Measurements from ENCODE around the gene PALLD.

DNA sequence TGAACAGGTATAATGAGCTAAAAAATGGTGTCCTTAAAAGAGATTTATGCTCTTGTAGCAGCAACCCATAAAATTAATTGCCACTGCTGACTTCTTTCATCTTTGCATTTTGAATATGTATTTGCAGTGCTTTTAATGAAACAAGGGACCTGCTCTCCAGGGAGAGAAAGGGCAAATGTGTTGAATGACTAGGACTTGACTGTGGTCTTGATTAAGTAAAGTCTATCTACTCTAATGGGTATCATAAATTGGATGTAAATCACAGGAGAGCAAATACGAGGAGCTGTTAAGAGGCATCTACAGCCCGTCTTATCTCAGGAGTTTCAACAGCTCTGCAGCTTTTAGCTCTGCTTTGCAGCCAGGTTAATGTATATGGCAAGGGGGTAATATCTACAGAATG, 216.4 kb downstream of the PALLD start:
- TF ChIP-seq, protein P1, sequence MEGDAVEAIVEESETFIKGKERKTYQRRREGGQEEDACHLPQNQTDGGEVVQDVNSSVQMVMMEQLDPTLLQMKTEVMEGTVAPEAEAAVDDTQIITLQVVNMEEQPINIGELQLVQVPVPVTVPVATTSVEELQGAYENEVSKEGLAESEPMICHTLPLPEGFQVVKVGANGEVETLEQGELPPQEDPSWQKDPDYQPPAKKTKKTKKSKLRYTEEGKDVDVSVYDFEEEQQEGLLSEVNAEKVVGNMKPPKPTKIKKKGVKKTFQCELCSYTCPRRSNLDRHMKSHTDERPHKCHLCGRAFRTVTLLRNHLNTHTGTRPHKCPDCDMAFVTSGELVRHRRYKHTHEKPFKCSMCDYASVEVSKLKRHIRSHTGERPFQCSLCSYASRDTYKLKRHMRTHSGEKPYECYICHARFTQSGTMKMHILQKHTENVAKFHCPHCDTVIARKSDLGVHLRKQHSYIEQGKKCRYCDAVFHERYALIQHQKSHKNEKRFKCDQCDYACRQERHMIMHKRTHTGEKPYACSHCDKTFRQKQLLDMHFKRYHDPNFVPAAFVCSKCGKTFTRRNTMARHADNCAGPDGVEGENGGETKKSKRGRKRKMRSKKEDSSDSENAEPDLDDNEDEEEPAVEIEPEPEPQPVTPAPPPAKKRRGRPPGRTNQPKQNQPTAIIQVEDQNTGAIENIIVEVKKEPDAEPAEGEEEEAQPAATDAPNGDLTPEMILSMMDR (IDR thresholded peaks at IDR 0.05 in 2 of 3, conservative IDR thresholded peaks at IDR 0.05 in 1 of 3; ENCODE audit: borderline replicate concordance in 1 of 3, insufficient read depth in 1 of 3, low read depth in 2 of 3, low read length in 2 of 3): no peak
- TF ChIP-seq POLR2A (IDR thresholded peaks at IDR 0.05; ENCODE audit: borderline replicate concordance, extremely low read depth, insufficient read depth, insufficient read length): no peak
- TF ChIP-seq, protein P2, sequence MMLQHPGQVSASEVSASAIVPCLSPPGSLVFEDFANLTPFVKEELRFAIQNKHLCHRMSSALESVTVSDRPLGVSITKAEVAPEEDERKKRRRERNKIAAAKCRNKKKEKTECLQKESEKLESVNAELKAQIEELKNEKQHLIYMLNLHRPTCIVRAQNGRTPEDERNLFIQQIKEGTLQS (IDR thresholded peaks at IDR 0.05): no peak
- no peak for TF ChIP-seq RAD21 (IDR thresholded peaks at IDR 0.05; ENCODE audit: low read depth)
- TF ChIP-seq POLR2AphosphoS5 (IDR thresholded peaks at IDR 0.05; ENCODE audit: low read depth, low read length): no peak
- TF ChIP-seq EZH2 (IDR thresholded peaks at IDR 0.05): no peak
- TF ChIP-seq, protein P3, sequence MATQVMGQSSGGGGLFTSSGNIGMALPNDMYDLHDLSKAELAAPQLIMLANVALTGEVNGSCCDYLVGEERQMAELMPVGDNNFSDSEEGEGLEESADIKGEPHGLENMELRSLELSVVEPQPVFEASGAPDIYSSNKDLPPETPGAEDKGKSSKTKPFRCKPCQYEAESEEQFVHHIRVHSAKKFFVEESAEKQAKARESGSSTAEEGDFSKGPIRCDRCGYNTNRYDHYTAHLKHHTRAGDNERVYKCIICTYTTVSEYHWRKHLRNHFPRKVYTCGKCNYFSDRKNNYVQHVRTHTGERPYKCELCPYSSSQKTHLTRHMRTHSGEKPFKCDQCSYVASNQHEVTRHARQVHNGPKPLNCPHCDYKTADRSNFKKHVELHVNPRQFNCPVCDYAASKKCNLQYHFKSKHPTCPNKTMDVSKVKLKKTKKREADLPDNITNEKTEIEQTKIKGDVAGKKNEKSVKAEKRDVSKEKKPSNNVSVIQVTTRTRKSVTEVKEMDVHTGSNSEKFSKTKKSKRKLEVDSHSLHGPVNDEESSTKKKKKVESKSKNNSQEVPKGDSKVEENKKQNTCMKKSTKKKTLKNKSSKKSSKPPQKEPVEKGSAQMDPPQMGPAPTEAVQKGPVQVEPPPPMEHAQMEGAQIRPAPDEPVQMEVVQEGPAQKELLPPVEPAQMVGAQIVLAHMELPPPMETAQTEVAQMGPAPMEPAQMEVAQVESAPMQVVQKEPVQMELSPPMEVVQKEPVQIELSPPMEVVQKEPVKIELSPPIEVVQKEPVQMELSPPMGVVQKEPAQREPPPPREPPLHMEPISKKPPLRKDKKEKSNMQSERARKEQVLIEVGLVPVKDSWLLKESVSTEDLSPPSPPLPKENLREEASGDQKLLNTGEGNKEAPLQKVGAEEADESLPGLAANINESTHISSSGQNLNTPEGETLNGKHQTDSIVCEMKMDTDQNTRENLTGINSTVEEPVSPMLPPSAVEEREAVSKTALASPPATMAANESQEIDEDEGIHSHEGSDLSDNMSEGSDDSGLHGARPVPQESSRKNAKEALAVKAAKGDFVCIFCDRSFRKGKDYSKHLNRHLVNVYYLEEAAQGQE (IDR thresholded peaks at IDR 0.05; ENCODE audit: low read depth): no peak
- TF ChIP-seq SIN3A (IDR thresholded peaks at IDR 0.05; ENCODE audit: low read depth): no peak
- TF ChIP-seq EZH2phosphoT487 (IDR thresholded peaks at IDR 0.05; ENCODE audit: borderline replicate concordance): no peak
- TF ChIP-seq SP1 (IDR thresholded peaks at IDR 0.05; ENCODE audit: low read depth): no peak
- no peak for TF ChIP-seq TCF7L2 (IDR thresholded peaks at IDR 0.05; ENCODE audit: borderline replicate concordance, extremely low read depth, insufficient read depth, insufficient read length)
- TF ChIP-seq EGR1 (IDR thresholded peaks at IDR 0.05; ENCODE audit: low read depth): no peak
- TF ChIP-seq, protein P4, sequence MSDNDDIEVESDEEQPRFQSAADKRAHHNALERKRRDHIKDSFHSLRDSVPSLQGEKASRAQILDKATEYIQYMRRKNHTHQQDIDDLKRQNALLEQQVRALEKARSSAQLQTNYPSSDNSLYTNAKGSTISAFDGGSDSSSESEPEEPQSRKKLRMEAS (IDR thresholded peaks at IDR 0.05): no peak
